HepG2 (cell line): ENCODE data around the gene ZCCHC4. TPM values are rescaled to one million over a fixed set of nuclear protein-coding genes. Genes with fewer than 3 reads are reported as not detected.

ENCODE experiments used
- ATAC-seq: fragments of 200-7000 bp; cut with Tn5 transposase; 3 replicates; pipeline ENCODE4 v1.9.1; 2020; ENCODE audit warnings: mild to moderate bottlenecking, moderate library complexity
- BruUV-seq: library from RNA; stranded (reverse); fragments of 400-500 nt; replicated peaks from 2 replicates; lab custom pipeline; 2021; lab: Mats Ljungman, UMichigan
- CTCF ChIA-PET: fragments of 300-600 bp; formaldehyde crosslinking; extraction: SDS; loops from one replicate; lab custom pipeline; 2021; ENCODE audit warnings: low total read pairs, inconsistent platforms, low intra/inter-chr PET ratio; lab: Yijun Ruan, JAX
- POLR2A ChIA-PET: fragments of 350-600 bp; sonication (Branson Sonifier 250); formaldehyde crosslinking; loops from one replicate; lab custom pipeline; 2020; ENCODE audit warnings: antibody characterized with exemption, inconsistent platforms; lab: Yijun Ruan, JAX
- DNase-seq: peaks from one replicate; pipeline ENCODE4 v3.0.0-alpha.2; 2015; ENCODE audit warnings: low spot score
- FAIRE-seq: peaks from 3 replicates; lab custom pipeline; 2011; peaks lifted over from hg19 to GRCh38; lab: Jason Lieb, UNC
- H2AFZ ChIP-seq: one replicate; pipeline ENCODE4 v1.6.1; 2011; ENCODE audit warnings: low read length, inconsistent platforms
- H3K27ac ChIP-seq: fragments of 300-600 bp; 3 replicates; pipeline ENCODE4 v1.8.0; 2011; ENCODE audit warnings: mixed run types, mild to moderate bottlenecking, mixed read lengths, low read length, inconsistent platforms; ENCODE audit not compliant: insufficient read depth; ENCODE audit errors: extremely low read length
- H3K27me3 ChIP-seq, 2 experiments: fragments of 200-600 bp in 1 of 2; 2 replicates in 1 of 2; 3 replicates in 1 of 2; pipeline versions ENCODE4 v1.6.0 to v1.8.0; 2011; ENCODE audit warnings: low read length in 2 of 2, mild to moderate bottlenecking in 2 of 2, moderate library complexity in 2 of 2, inconsistent platforms in 1 of 2; ENCODE audit not compliant: insufficient read depth in 2 of 2, control insufficient read depth in 1 of 2
- H3K36me3 ChIP-seq, 2 experiments: fragments of 200-600 bp in 1 of 2; replicated peaks in 1 of 2; 2 replicates in 1 of 2; 3 replicates in 1 of 2; pipeline versions ENCODE4 v1.5.1 to v1.8.0; 2011; ENCODE audit warnings: low read length in 2 of 2, inconsistent platforms in 1 of 2; ENCODE audit not compliant: insufficient read depth in 2 of 2, control insufficient read depth in 1 of 2
- H3K4me1 ChIP-seq: 2 replicates; pipeline ENCODE4 v1.5.1; 2012; ENCODE audit warnings: low read length, inconsistent platforms; ENCODE audit not compliant: insufficient read depth
- H3K4me2 ChIP-seq: 2 replicates; pipeline ENCODE4 v1.6.0; 2011; ENCODE audit warnings: low read depth, low read length, inconsistent platforms
- H3K4me3 ChIP-seq, 3 experiments: fragments of 200-600 bp in 1 of 3; sonication (generic), shearing (Covaris generic) in 1 of 3; replicated peaks in 1 of 3; 2 replicates each; pipeline ENCODE4 v1.5.1; 2011 to 2016; ENCODE audit warnings: low read length in 3 of 3, inconsistent platforms in 2 of 3, low read depth in 2 of 3, mild to moderate bottlenecking in 2 of 3, control low read depth in 1 of 3, mixed read lengths in 1 of 3; ENCODE audit not compliant: insufficient read depth in 1 of 3
- H3K79me2 ChIP-seq: one replicate; pipeline ENCODE4 v1.6.1; 2011; ENCODE audit warnings: low read length, inconsistent platforms; ENCODE audit not compliant: insufficient read depth
- H3K9ac ChIP-seq: 2 replicates; pipeline ENCODE4 v1.6.0; 2011; ENCODE audit warnings: mild to moderate bottlenecking, low read depth, low read length, inconsistent platforms; ENCODE audit not compliant: insufficient read depth
- H3K9me3 ChIP-seq: 2 replicates; pipeline ENCODE4 v1.5.1; 2012; ENCODE audit warnings: mild to moderate bottlenecking, low read length
- H4K20me1 ChIP-seq: 2 replicates; pipeline ENCODE4 v1.6.0; 2011; ENCODE audit warnings: inconsistent platforms, mild to moderate bottlenecking, low read length, moderate library complexity; ENCODE audit not compliant: insufficient read depth
- AGO2 ChIP-seq: fragments of 200-400 bp; formaldehyde crosslinking; optimal IDR thresholded peaks from 2 replicates; pipeline ENCODE3; 2017; ENCODE audit warnings: mild to moderate bottlenecking, low read depth, low read length, moderate library complexity
- ARID5B ChIP-seq: IDR thresholded peaks from 2 replicates; pipeline ENCODE4 v1.4.0; 2020; ENCODE audit warnings: mild to moderate bottlenecking, missing genetic modification reagents
- RFXANK ChIP-seq: IDR thresholded peaks from 2 replicates; pipeline ENCODE4 v1.6.1; 2016
- SP140L ChIP-seq: sonication (generic); formaldehyde crosslinking; IDR thresholded peaks from 2 replicates; pipeline ENCODE4 v1.4.0; 2020; ENCODE audit warnings: missing genetic modification reagents, borderline replicate concordance
- SUZ12 ChIP-seq: fragments of 150-350 bp; IDR thresholded peaks from 2 replicates; pipeline ENCODE4 v1.6.1; 2014; ENCODE audit warnings: low read depth, low read length
- SYNCRIP ChIP-seq: fragments of 200-400 bp; formaldehyde crosslinking; IDR thresholded peaks from 2 replicates; pipeline ENCODE4 v1.6.1; 2018; ENCODE audit warnings: mild to moderate bottlenecking, low read depth, low read length; ENCODE audit not compliant: insufficient read depth
- ZHX1 ChIP-seq: sonication (generic); formaldehyde crosslinking; IDR thresholded peaks from 2 replicates; pipeline ENCODE4 v1.8.1; 2022; ENCODE audit warnings: low read depth, mild to moderate bottlenecking, missing genetic modification reagents
- ZNF160 ChIP-seq: sonication (generic); formaldehyde crosslinking; IDR thresholded peaks from 2 replicates; pipeline ENCODE4 v1.8.0; 2022; ENCODE audit warnings: mild to moderate bottlenecking, inconsistent platforms, missing genetic modification reagents
- ZNF816 ChIP-seq: sonication (generic); formaldehyde crosslinking; IDR thresholded peaks from 2 replicates; pipeline ENCODE4 v1.8.0; 2022; ENCODE audit warnings: missing genetic modification reagents, mild to moderate bottlenecking, borderline replicate concordance
- WGBS: methylation state at CpG from one replicate; pipeline ENCODE4 v1.1.6; 2017; ENCODE audit warnings: low lambda C conversion rate; 5-methylcytosine and 5-hydroxymethylcytosine counted together
- in situ Hi-C: cut with HindIII; loops from 2 replicates; pipeline ENCODE4 v1.10.0; 2017; ENCODE audit warnings: low pct_unique_long_range_greater_than_20kb; ENCODE audit not compliant: extremely low pct_ligation_motif_present
- intact Hi-C: fragments of 100-400 bp; cut with micrococcal nuclease; formaldehyde crosslinking; loops from one replicate; pipeline ENCODE4 v1.10.0; 2022; ENCODE audit not compliant: unreplicated experiment
- polyA plus RNA-seq, 8 experiments: library from polyadenylated mRNA; depleted of rRNA in 3 of 8; stranded (reverse) in 7 of 8; unstranded in 1 of 8; fragments of >200 nt; fragmentation: Illumina TruSeq in 4 of 8; extraction: Trizol in 4 of 8; gene quantifications; 2 replicates each; pipeline versions ENCODE4 v1.2.1 to v1.2.3, GENCODE V29; 2011 to 2016; ENCODE audit warnings: low read depth in 4 of 8, missing spikeins in 1 of 8, mixed read lengths in 1 of 8; ENCODE audit not compliant: insufficient read depth in 1 of 8
- total RNA-seq, 5 experiments: library from RNA; depleted of rRNA; stranded (reverse); fragments of >200 nt; fragmentation: Illumina TruSeq; extraction: Trizol; gene quantifications; 2 replicates each; pipeline ENCODE4 v1.2.3, GENCODE V29; 2016; ENCODE audit warnings: low read depth in 1 of 5
- TF ChIP-seq, protein P1 (sequence below): sonication (generic); formaldehyde crosslinking; IDR thresholded peaks from 2 replicates; pipeline ENCODE4 v1.8.1; 2023; ENCODE audit warnings: mild to moderate bottlenecking, missing genetic modification reagents
- TF ChIP-seq, protein P2 (sequence below): IDR thresholded peaks from 2 replicates; pipeline ENCODE4 v1.6.1; 2016; ENCODE audit warnings: missing compliant biosample characterization, missing genetic modification reagents, borderline replicate concordance
- TF ChIP-seq, protein P3 (sequence below): IDR thresholded peaks from 2 replicates; pipeline ENCODE4 v1.6.1; 2016; ENCODE audit warnings: low read depth, control low read depth

Gene ZCCHC4
- total and polyA plus RNA-seq, 2 of the 13 experiments (the other 11 are each of a cell fraction or from before 2014, with no cell fraction given): 13.2 to 15.0 TPM

- 0 out of 2 replicates have a peak, but pooled peaks have one; percentile 22 for TF ChIP-seq ARID5B
These were observed 15.9 kb downstream of the ZCCHC4 start (continued) for GRCh38 chr4:25328463-25328862.

DNA sequence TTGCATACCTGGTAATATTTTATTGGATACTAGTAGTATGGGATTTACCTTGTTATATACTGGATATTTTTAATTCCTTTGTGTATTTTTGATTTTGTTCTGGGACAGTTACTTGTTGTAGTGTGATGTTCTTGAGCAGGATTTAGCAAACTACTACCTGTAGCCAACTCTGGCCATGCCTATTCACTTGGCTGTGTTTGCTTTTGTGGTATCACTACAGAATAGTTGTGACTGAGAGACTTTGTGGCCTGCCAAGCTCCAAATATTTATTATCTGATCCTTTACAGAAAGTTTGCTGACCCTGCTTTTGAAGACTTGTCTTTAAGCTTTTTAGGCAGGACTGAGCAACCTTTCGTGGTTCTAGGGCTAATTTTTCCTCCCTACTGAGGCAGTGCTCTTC is 17.8 kb downstream of the ZCCHC4 start:
- BruUV-seq: no TSS peak
- TF ChIP-seq, protein P1, sequence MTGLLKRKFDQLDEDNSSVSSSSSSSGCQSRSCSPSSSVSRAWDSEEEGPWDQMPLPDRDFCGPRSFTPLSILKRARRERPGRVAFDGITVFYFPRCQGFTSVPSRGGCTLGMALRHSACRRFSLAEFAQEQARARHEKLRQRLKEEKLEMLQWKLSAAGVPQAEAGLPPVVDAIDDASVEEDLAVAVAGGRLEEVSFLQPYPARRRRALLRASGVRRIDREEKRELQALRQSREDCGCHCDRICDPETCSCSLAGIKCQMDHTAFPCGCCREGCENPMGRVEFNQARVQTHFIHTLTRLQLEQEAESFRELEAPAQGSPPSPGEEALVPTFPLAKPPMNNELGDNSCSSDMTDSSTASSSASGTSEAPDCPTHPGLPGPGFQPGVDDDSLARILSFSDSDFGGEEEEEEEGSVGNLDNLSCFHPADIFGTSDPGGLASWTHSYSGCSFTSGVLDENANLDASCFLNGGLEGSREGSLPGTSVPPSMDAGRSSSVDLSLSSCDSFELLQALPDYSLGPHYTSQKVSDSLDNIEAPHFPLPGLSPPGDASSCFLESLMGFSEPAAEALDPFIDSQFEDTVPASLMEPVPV (CRISPR knock-in tag): no peak
- TF ChIP-seq SUZ12 (no peak), ZNF160 (no peak), AGO2 (no peak), ZHX1 (CRISPR knock-in tag) (no peak), ZNF816 (no peak), SP140L (no peak), RFXANK (CRISPR knock-in tag) (no peak), SYNCRIP (no peak)
- TF ChIP-seq, protein P2, sequence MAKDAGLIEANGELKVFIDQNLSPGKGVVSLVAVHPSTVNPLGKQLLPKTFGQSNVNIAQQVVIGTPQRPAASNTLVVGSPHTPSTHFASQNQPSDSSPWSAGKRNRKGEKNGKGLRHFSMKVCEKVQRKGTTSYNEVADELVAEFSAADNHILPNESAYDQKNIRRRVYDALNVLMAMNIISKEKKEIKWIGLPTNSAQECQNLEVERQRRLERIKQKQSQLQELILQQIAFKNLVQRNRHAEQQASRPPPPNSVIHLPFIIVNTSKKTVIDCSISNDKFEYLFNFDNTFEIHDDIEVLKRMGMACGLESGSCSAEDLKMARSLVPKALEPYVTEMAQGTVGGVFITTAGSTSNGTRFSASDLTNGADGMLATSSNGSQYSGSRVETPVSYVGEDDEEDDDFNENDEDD (CRISPR knock-in tag): no peak
- TF ChIP-seq, protein P3, sequence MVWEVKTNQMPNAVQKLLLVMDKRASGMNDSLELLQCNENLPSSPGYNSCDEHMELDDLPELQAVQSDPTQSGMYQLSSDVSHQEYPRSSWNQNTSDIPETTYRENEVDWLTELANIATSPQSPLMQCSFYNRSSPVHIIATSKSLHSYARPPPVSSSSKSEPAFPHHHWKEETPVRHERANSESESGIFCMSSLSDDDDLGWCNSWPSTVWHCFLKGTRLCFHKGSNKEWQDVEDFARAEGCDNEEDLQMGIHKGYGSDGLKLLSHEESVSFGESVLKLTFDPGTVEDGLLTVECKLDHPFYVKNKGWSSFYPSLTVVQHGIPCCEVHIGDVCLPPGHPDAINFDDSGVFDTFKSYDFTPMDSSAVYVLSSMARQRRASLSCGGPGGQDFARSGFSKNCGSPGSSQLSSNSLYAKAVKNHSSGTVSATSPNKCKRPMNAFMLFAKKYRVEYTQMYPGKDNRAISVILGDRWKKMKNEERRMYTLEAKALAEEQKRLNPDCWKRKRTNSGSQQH (CRISPR knock-in tag): no peak

More for the DNA sequence above, 17.8 kb downstream of the ZCCHC4 start:
- no peak for FAIRE-seq
- H3K9me3 ChIP-seq: no peaks in the 10 kb centered on the region
- ATAC-seq: peak; percentile 27; the same call in 2 of the 3 replicates
- H3K4me2 ChIP-seq: no peak overlapping the region
- POLR2A ChIA-PET: interaction anchor here (0.6 kb wide), 1 partner anchor 18 kb away, joined by 3 read pairs; the partner anchor contains the start of gene ZCCHC4
- in situ Hi-C loops: no loop called here
- H4K20me1 ChIP-seq: no peaks in the 10 kb centered on the region
- H3K27ac ChIP-seq: no peak overlapping the region
- no peak overlapping the region for H2AFZ ChIP-seq
- no peaks in the 10 kb centered on the region for H3K27me3 ChIP-seq
- H3K9ac ChIP-seq: no peak overlapping the region
- no peak for DNase-seq
- CTCF ChIA-PET: no interaction called here
- intact Hi-C loops: no loop called here
- 75% methylated on average over 1 of the region's 1 CpG for WGBS
- H3K79me2 ChIP-seq: peaks cover 6% of the 10 kb centered on the region
- H3K36me3 ChIP-seq: peaks cover 0 to 10% of the 10 kb centered on the region in 2 experiments; a peak in 1 of 5 replicates
- peaks cover 24% of the 10 kb centered on the region for H3K4me1 ChIP-seq
- no peak overlapping the region for H3K4me3 ChIP-seq
